Stimulated activated naive CD8-positive, alpha-beta T cell treated with anti-CD3 and anti-CD28 coated beads, Interleukin-15, Interleukin-2, amounts not matched to agents 100 ng/mL and 50 ng/mL, for 24 hours (primary cell): ENCODE results near the gene SPANXN5.
"Not testable (repeated sequence)": the region's sequence is repeated elsewhere in the genome, so short reads cannot be mapped to it uniquely, and the experiment has no call there.

ENCODE experiments used
- H3K27ac Mint-ChIP-seq: one replicate; pipeline ENCODE4 v1.8.0; 2021; ENCODE audit warnings: mild to moderate bottlenecking, mixed read lengths
- H3K27me3 Mint-ChIP-seq: one replicate; pipeline ENCODE4 v1.8.0; 2021; ENCODE audit warnings: mixed read lengths
- H3K36me3 Mint-ChIP-seq: one replicate; pipeline ENCODE4 v1.8.0; 2021; ENCODE audit warnings: low read depth, mixed read lengths
- H3K4me1 Mint-ChIP-seq: one replicate; pipeline ENCODE4 v1.8.0; 2021; ENCODE audit warnings: low read depth, mixed read lengths
- H3K4me3 Mint-ChIP-seq: one replicate; pipeline ENCODE4 v1.8.0; 2021; ENCODE audit warnings: mild to moderate bottlenecking, mixed read lengths
- H3K9me3 Mint-ChIP-seq: one replicate; pipeline ENCODE4 v1.8.0; 2021; ENCODE audit warnings: mixed read lengths

SPANXN5 gene, protein sequence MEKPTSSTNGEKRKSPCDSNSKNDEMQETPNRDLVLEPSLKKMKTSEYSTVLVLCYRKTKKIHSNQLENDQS

DNA sequence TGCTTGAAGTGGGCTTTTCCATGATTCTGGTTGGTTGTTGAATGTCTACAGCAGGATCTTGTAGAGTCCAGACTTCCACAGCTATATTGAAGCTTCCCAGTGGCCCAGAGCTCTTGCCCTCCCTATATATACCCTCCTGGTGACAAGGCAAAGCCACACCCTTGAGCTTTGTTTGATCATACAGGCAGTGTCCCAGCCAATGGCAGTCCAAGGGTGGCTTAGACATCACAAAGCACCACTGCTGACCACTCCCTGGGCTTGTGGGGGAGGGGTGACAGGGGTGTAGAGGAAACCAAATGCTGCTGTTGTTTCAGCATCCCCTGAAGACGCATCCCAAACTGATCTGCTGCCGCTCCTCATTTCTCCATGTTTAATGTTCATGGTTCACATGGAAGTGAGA lies at the start of gene SPANXN5:
SPANXN5 (minus strand) TSS at position 101 of the 400 bp plus-strand sequence; CDS start at position 22, 79 bp downstream.
- not testable (repeated sequence) for H3K4me1 Mint-ChIP-seq, H3K9me3 Mint-ChIP-seq, H3K27ac Mint-ChIP-seq, H3K4me3 Mint-ChIP-seq, H3K36me3 Mint-ChIP-seq, H3K27me3 Mint-ChIP-seq

DNA sequence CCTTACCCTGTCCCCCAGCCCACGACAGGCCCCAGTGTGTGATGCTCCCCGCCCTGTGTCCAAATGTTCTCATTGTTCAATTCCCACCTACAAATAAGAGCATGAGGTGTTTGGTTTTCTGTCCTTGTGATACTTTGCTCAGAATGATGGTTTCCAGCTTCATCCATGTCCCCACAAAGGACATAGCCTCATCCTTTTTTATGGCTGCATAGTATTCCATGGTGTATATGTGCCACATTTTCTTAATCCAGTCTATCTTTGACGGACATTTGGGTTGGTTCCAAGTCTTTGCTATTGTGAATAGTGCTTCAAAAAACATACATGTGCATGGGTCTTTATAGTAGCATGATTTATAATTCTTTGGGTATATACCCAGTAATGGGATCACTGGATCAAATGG lies 46.4 kb upstream of the SPANXN5 start:
- not testable (repeated sequence) for H3K4me3 Mint-ChIP-seq, H3K36me3 Mint-ChIP-seq, H3K27me3 Mint-ChIP-seq, H3K9me3 Mint-ChIP-seq, H3K27ac Mint-ChIP-seq, H3K4me1 Mint-ChIP-seq

DNA sequence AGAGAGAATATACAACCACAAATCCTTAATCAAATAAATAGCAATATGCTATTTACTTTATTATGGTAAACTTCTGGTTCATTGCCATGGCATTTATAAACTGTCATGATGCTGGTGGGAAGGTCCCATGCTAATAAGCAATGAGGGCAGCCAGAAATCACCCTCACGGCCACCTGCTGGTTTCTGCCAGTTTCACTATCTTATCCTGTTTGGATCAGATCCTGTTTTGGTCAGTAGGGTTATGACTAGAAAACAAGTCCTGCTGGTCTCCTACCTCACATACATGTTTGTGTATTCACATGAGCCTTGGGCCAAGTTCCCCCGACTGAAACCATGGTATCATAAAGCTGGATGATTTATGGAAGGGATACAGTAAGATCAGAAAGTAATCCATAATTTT lies 41.9 kb upstream of the SPANXN5 start:
- Mint-ChIP-seq H3K9me3 (no peaks in the 10 kb centered on the region), H3K36me3 (no peaks in the 10 kb centered on the region), H3K27ac (no peak overlapping the region), H3K4me1 (no peaks in the 10 kb centered on the region), H3K27me3 (no peaks in the 10 kb centered on the region), H3K4me3 (no peak overlapping the region)

DNA sequence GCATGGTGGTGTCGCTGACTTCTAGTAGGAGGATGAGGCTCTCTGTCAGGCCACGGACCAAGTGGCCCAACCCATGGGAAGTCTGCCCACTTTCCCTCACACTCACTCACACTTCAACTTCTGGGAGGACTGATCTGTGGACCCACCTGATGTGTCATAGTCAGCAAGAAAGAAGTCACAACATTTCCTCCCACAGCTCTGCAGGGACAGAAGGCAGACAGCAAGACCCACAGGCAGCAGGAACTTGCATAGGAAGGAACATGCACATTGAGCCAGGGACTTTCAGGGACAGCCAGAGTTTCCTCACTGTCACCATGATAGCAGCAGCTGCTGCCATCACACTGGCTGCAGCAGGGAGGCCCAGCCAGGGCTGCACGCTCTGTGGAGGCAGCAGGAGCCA lies 33.3 kb upstream of the SPANXN5 start:
- H3K27ac Mint-ChIP-seq, result no peak overlapping the region
- H3K27me3 Mint-ChIP-seq, result peaks cover 6% of the 10 kb centered on the region
- no peaks in the 10 kb centered on the region for H3K36me3 Mint-ChIP-seq
- no peaks in the 10 kb centered on the region for H3K4me1 Mint-ChIP-seq
- H3K9me3 Mint-ChIP-seq, result no peaks in the 10 kb centered on the region
- H3K4me3 Mint-ChIP-seq, result no peak overlapping the region

DNA sequence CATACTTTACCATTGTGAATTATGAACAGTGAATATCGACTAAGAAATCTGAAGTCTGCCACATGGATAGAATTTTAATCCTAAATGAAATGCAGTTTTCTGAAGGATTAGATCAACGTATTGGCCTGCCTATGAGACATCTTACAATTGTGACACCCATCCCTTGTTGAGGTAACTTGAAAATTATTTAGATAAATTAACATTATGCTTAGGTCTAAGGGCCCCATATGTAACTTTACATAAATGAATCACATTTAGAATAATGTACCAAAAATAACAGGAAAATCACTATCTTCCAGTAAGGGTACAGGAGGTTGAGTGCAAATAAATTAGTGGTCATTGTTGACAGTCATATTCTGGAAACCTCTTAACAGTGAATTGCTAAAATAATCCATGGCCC lies 27.4 kb upstream of the SPANXN5 start:
- H3K4me1 Mint-ChIP-seq, result no peaks in the 10 kb centered on the region
- H3K9me3 Mint-ChIP-seq, result no peaks in the 10 kb centered on the region
- no peak overlapping the region for H3K27ac Mint-ChIP-seq
- no peak overlapping the region for H3K4me3 Mint-ChIP-seq
- no peaks in the 10 kb centered on the region for H3K36me3 Mint-ChIP-seq
- no peaks in the 10 kb centered on the region for H3K27me3 Mint-ChIP-seq

DNA sequence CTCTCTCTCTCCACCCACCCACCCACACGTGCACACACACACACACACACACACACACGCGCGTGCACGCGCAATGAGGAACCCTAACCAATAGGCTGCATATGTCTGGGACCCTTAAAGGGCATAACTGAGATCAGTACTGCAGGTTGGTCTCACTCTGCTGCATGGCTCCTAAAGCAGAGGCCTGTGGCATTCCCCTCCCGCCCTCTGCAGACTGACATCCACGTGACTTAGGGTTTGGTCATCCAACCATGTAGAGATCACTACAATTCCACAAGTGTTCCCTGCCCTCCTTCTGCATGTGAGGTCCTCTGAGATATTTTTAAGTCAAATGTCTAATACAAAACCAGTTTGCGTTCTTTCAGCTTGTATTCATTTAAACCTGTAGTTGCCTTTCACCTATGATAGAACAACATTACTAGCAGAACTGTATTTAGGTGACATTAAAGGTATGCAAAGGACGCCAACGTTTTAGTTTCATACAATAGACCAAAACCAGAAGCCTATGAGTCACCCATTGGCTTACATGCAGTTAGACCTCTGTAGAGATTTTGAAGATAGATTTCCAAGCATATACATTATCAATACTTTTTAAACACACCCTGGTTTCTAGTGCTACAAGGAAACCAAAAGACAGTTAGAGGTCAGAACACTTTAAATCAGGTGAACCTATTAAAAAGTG lies 24.0 kb upstream of the SPANXN5 start:
- no peaks in the 10 kb centered on the region for H3K27me3 Mint-ChIP-seq
- H3K4me1 Mint-ChIP-seq, result no peaks in the 10 kb centered on the region
- H3K9me3 Mint-ChIP-seq, result no peaks in the 10 kb centered on the region
- H3K36me3 Mint-ChIP-seq, result no peaks in the 10 kb centered on the region
- no peak overlapping the region for H3K27ac Mint-ChIP-seq
- H3K4me3 Mint-ChIP-seq, result no peak overlapping the region

DNA sequence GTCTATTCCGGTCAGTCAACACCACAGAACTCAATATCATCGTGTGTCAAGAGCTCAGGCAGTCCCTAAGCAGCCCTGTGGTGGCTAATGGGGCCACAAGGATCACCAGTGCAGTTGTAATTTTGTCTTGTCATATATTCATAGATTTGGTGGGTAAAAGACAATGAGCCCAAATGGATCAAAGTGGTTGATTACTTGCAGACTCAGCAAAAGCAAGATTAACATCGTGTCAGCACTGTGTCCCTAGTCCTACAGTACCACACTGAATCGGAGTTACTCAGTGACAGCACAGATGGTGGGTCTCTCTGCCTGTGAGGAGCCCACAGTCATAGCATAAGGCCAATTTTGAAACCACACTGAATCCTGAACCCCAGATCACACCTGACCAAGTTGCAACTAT lies 22.6 kb upstream of the SPANXN5 start:
- Mint-ChIP-seq H3K4me3 (no peak overlapping the region), H3K27me3 (no peaks in the 10 kb centered on the region), H3K4me1 (no peaks in the 10 kb centered on the region), H3K9me3 (no peaks in the 10 kb centered on the region), H3K27ac (no peak overlapping the region), H3K36me3 (no peaks in the 10 kb centered on the region)

DNA sequence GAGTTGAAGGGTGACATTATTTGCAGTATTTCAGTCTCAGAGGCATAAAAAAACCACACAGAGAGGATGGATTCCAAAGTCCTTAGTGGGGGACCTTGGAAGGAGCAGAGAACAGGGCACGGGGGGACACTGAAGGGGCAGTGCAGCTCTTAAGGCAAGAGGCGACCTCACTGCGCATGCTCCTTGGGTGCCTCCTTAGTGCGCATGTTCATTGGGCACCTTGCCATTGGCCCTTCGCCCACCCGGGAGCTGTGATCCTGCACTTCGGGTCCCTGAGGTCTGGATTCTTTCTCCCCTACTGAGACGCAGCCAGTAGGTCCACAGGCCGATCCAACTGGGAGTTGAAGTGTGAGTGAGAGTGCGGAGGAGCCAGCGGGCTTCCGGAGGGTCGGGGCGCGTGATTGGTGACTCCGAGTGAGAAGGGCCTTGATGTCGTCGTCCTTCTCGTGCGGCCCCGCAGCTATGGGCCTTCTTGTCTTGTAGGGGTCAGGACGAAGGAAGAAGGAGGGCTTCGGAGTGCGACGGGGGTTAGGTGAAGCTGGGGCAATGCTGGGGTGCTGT lies 13.9 kb upstream of the SPANXN5 start, which contains the start of gene XAGE5:
XAGE5 (plus strand) TSS at position 223 of the 561 bp plus-strand sequence. CDS start 1,280 bp downstream, outside the sequence.
- no peaks in the 10 kb centered on the region for H3K4me1 Mint-ChIP-seq
- no peak within 1 kb of the TSS for H3K4me3 Mint-ChIP-seq
- H3K27me3 Mint-ChIP-seq, result no peaks in the 10 kb centered on the region
- H3K36me3 Mint-ChIP-seq, result no peaks in the 10 kb centered on the region
- H3K27ac Mint-ChIP-seq, result no peak within 1 kb of the TSS
- no peaks in the 10 kb centered on the region for H3K9me3 Mint-ChIP-seq

DNA sequence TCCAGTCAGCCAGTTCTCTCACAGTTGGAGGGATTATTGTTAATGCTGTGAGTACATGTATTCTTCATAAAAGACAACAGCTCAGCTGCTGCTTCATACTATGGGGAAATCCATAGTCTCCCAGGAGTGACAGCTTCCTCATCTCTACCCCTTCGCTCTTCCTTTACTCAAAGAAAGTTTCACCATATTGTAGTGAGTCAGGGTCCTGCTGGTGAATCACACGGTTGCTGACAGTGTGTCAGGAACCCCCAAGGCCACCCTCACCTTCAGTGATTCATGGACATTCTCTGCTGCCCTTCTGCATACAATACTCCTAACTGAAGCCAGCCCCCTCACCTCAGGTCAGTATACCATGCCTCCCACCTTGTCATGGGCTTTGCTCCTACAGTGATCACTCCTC lies 7.6 kb upstream of the SPANXN5 start:
- H3K4me1 Mint-ChIP-seq, H3K9me3 Mint-ChIP-seq, H3K27me3 Mint-ChIP-seq, H3K4me3 Mint-ChIP-seq, H3K36me3 Mint-ChIP-seq, H3K27ac Mint-ChIP-seq: not testable (repeated sequence)

DNA sequence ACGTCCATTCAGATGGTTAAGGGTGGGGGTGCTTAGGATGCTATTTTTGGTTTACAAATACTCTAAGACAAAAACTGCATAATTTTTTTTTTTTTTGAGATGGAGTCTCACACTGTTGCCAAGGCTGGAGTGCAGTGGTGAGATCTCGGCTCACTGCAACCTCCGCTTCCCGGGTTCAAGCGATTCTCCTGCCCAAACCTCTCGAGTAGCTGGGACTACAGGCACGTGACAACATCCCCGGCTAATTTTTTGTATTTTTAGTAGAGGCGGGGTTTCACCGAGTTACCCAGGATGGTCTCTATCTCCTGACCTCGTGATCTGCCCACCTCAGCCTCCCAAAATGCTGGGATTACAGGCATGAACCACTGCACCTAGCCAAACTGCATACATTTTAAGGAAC lies 23.7 kb downstream of the SPANXN5 start:
- not testable (repeated sequence) for H3K36me3 Mint-ChIP-seq, H3K9me3 Mint-ChIP-seq, H3K27ac Mint-ChIP-seq, H3K27me3 Mint-ChIP-seq, H3K4me3 Mint-ChIP-seq, H3K4me1 Mint-ChIP-seq

DNA sequence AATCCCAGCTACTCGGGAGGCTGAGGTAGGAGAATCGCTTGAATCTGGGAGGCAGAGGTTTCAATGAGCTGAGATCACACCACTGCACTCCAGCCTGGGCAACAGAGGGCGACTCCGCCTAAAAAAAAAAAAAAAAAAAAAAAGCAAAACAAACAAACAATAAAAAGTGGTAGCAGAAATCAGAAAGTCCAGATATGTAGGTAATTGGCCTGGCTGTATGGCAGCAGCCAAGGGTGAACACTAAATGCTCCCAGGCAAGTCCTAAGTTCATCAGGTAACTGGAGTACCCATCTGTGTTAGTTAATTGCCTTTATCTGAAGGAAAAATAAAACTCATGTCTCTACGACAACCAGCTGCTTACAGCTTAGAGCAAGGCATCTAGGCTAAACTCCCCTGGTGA lies 31.2 kb downstream of the SPANXN5 start:
- H3K27ac Mint-ChIP-seq, H3K4me1 Mint-ChIP-seq, H3K9me3 Mint-ChIP-seq, H3K36me3 Mint-ChIP-seq, H3K27me3 Mint-ChIP-seq, H3K4me3 Mint-ChIP-seq: not testable (repeated sequence)

DNA sequence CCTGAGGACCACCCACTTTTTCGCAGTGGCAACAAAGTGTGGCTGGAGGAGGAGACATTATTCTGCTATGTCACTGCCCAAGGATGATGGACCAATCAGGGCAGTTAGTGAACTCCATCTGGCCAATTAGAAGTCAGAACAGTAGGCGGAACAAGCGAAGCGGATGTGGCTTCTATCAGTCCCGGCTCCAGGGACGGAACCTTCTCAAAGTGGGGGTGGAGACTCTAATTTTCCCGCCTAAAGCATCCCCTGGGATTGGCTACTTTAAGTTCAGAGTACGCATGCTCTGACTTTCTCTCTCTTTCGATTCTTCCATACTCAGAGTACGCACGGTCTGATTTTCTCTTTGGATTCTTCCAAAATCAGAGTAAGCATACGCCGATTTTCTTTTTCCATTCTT lies 46.3 kb downstream of the SPANXN5 start, which contains the start of gene SSX2B:
SSX2B (plus strand) TSS at position 301 of the 400 bp plus-strand sequence. CDS start 1,429 bp downstream, outside the sequence.
- H3K9me3 Mint-ChIP-seq, H3K27ac Mint-ChIP-seq, H3K27me3 Mint-ChIP-seq, H3K4me3 Mint-ChIP-seq, H3K4me1 Mint-ChIP-seq, H3K36me3 Mint-ChIP-seq: not testable (repeated sequence)
